GM12878 (cell line): ENCODE measurements around the gene RASGRP2. TPM values are rescaled to one million over a fixed set of nuclear protein-coding genes. Genes with fewer than 3 reads are reported as not detected.

ENCODE experiments used
- ATAC-seq: fragments of 200-7000 bp; cut with Tn5 transposase; 3 replicates; pipeline ENCODE4 v1.9.1; 2020; ENCODE audit warnings: mild to moderate bottlenecking, moderate library complexity
- BruUV-seq: library from RNA; stranded (reverse); fragments of 400-500 nt; replicated peaks from 2 replicates; lab custom pipeline; 2021; lab: Mats Ljungman, UMichigan
- CTCF ChIA-PET: fragments of 300-600 bp; sonication (Branson Sonifier 250); formaldehyde crosslinking; extraction: SDS; loops from one replicate; lab custom pipeline; 2021; ENCODE audit warnings: inconsistent platforms; lab: Yijun Ruan, JAX
- POLR2A ChIA-PET: fragments of 350-600 bp; formaldehyde crosslinking; extraction: SDS; loops from one replicate; lab custom pipeline; 2021; ENCODE audit warnings: inconsistent platforms; lab: Charles Lee
- RAD21 ChIA-PET: fragments of 300-600 bp; sonication (Branson Sonifier 250); formaldehyde crosslinking; loops from one replicate; lab custom pipeline; 2023; ENCODE audit warnings: antibody characterized with exemption; ENCODE audit not compliant: unreplicated experiment; lab: Charles Lee
- SMC1A ChIA-PET: fragments of 300-600 bp; sonication (Branson Sonifier 250); formaldehyde crosslinking; loops from one replicate; lab custom pipeline; 2023; ENCODE audit not compliant: unreplicated experiment, uncharacterized antibody; lab: Charles Lee
- DNase-seq: peaks from one replicate; pipeline ENCODE4 v3.0.0-alpha.2; 2011; ENCODE audit warnings: low read depth, low spot score
- FAIRE-seq: peaks from 3 replicates; lab custom pipeline; 2011; peaks lifted over from hg19 to GRCh38; lab: Jason Lieb, UNC
- H2AFZ ChIP-seq: 2 replicates; pipeline ENCODE4 v1.6.0; 2011; ENCODE audit warnings: low read depth, low read length, control low read depth; ENCODE audit not compliant: control insufficient read depth
- H3K27ac ChIP-seq: 2 replicates; pipeline ENCODE4 v1.5.1; 2011; ENCODE audit warnings: control low read depth; ENCODE audit not compliant: control insufficient read depth, insufficient read depth
- H3K27me3 ChIP-seq, 2 experiments: replicated peaks in 1 of 2; 2 replicates each; pipeline versions ENCODE4 v1.6.0 to v1.6.1; 2011; ENCODE audit warnings: low read length in 1 of 2; ENCODE audit not compliant: control insufficient read depth in 2 of 2, insufficient read depth in 2 of 2
- H3K36me3 ChIP-seq, 2 experiments: 2 replicates each; pipeline ENCODE4 v1.5.1; 2011; ENCODE audit warnings: low read length in 1 of 2; ENCODE audit not compliant: control insufficient read depth in 2 of 2, insufficient read depth in 2 of 2
- H3K4me1 ChIP-seq: 2 replicates; pipeline ENCODE4 v1.6.1; 2011; ENCODE audit warnings: mild to moderate bottlenecking, low read length, moderate library complexity, mixed read lengths; ENCODE audit not compliant: control insufficient read depth, insufficient read depth
- H3K4me2 ChIP-seq: 2 replicates; pipeline ENCODE4 v1.6.0; 2011; ENCODE audit warnings: control low read depth; ENCODE audit not compliant: control insufficient read depth, insufficient read depth
- H3K4me3 ChIP-seq: fragments of 200-600 bp; sonication (generic); 2 replicates; pipeline ENCODE4 v1.5.1; 2016
- H3K79me2 ChIP-seq: 2 replicates; pipeline ENCODE4 v1.6.0; 2011; ENCODE audit warnings: low read length; ENCODE audit not compliant: control insufficient read depth, insufficient read depth
- H3K9ac ChIP-seq: 2 replicates; pipeline ENCODE4 v1.8.0; 2011; ENCODE audit warnings: low read length, control low read depth, mixed read lengths; ENCODE audit not compliant: control insufficient read depth, insufficient read depth
- H3K9me3 ChIP-seq: replicated peaks from 3 replicates; pipeline ENCODE4 v1.5.1; 2011; ENCODE audit warnings: mild to moderate bottlenecking, low read length; ENCODE audit not compliant: control insufficient read depth, insufficient read depth
- H4K20me1 ChIP-seq: 2 replicates; pipeline ENCODE4 v1.6.0; 2011; ENCODE audit not compliant: control insufficient read depth, insufficient read depth
- BACH1 ChIP-seq: fragments of 450-650 bp; IDR thresholded peaks from 2 replicates; pipeline ENCODE4 v1.6.1; 2017; ENCODE audit warnings: mild to moderate bottlenecking, borderline replicate concordance
- BHLHE40 ChIP-seq, 2 experiments: fragments of 450-650 bp in 1 of 2; IDR thresholded peaks; 2 replicates each; pipeline ENCODE4 v1.6.1; 2011 to 2017; ENCODE audit warnings: low read depth in 2 of 2, borderline replicate concordance in 1 of 2, improper control_type of control experiment in 1 of 2, low read length in 1 of 2, mild to moderate bottlenecking in 1 of 2
- CREB1 ChIP-seq: IDR thresholded peaks from 2 replicates; pipeline ENCODE4 v1.6.1; 2012; ENCODE audit warnings: low read depth, mild to moderate bottlenecking, inconsistent platforms
- HCFC1 ChIP-seq: fragments of 150-350 bp; IDR thresholded peaks from 2 replicates; pipeline ENCODE4 v1.6.1; 2014; ENCODE audit warnings: low read length
- HDGF ChIP-seq: fragments of 450-650 bp; IDR thresholded peaks from 2 replicates; pipeline ENCODE4 v1.6.1; 2016; ENCODE audit warnings: antibody characterized with exemption
- MAX ChIP-seq: IDR thresholded peaks from 2 replicates; pipeline ENCODE4 v1.6.1; 2012; ENCODE audit warnings: low read depth, low read length, improper control_type of control experiment
- ZBTB33 ChIP-seq: fragments of 450-650 bp; IDR thresholded peaks from 2 replicates; pipeline ENCODE4 v1.6.1; 2017; ENCODE audit warnings: mild to moderate bottlenecking
- WGBS: methylation state at CpG from one replicate; pipeline ENCODE4 v1.1.6; 2016; ENCODE audit warnings: low lambda C conversion rate; ENCODE audit not compliant: insufficient replicate concordance, insufficient coverage; ENCODE audit errors: missing lambda C conversion rate; 5-methylcytosine and 5-hydroxymethylcytosine counted together
- in situ Hi-C: fragments of 300-500 bp; cut with MboI; formaldehyde crosslinking; loops from 9 replicates; pipeline ENCODE4 v1.14.3; 2018; ENCODE audit warnings: mixed read lengths
- intact Hi-C: fragments of 100-400 bp; cut with micrococcal nuclease; formaldehyde crosslinking; loops from one replicate; pipeline ENCODE4 v1.14.2; 2022; ENCODE audit not compliant: unreplicated experiment
- polyA plus RNA-seq, 11 experiments: library from polyadenylated mRNA; depleted of rRNA in 4 of 11; unstranded in 6 of 11; stranded (reverse) in 5 of 11; fragments of >200 nt; fragmentation: Nextera tagmentation in 4 of 11; fragmentation: Illumina TruSeq in 1 of 11; extraction: Ambion mirVana in 4 of 11; extraction: Trizol in 1 of 11; gene quantifications; 1 replicate in 1 of 11; 2 replicates in 10 of 11; pipeline versions ENCODE4 v1.2.1 to v1.2.3, GENCODE V29; 2011 to 2016; ENCODE audit warnings: inconsistent platforms in 2 of 11, missing spikeins in 2 of 11, low read depth in 1 of 11
- total RNA-seq, 4 experiments: library from RNA; depleted of rRNA in 3 of 4; stranded (reverse); fragments of >200 nt in 3 of 4; fragmentation: Illumina TruSeq in 1 of 4; extraction: Trizol in 1 of 4; gene quantifications; 2 replicates each; pipeline versions ENCODE4 v1.2.1 to v1.2.3, GENCODE V29; 2013 to 2021

RASGRP2 gene
- total and polyA plus RNA-seq, 10 of the 15 experiments (the other 5 are each of a cell fraction or from before 2014, with no cell fraction given) = 0.26 to 9.0 (median 5.4) TPM

- no peak for DNase-seq
- peaks cover 21% of the 10 kb centered on the region for H3K79me2 ChIP-seq
- no peak for FAIRE-seq
These were observed 22.9 kb upstream of the RASGRP2 start for GRCh38 chr11:64766881-64767280.

More at GRCh38 chr11:64766881-64767280, 22.9 kb upstream of the RASGRP2 start:
- Histone ChIP-seq H3K4me3 (no peak overlapping the region), H4K20me1 (peaks cover 28% of the 10 kb centered on the region), H3K36me3 (peaks cover 52 to 61% of the 10 kb centered on the region in 2 experiments), H3K4me1 (peaks cover 24% of the 10 kb centered on the region), H3K4me2 (no peak overlapping the region), H3K27me3 (no peaks in the 10 kb centered on the region), H2AFZ (no peak overlapping the region), H3K9me3 (no peaks in the 10 kb centered on the region), H3K9ac (no peak overlapping the region), H3K27ac (no peak overlapping the region)
- TF ChIP-seq BACH1 (no peak), CREB1 (no peak), BHLHE40 (IDR thresholded peaks at IDR 0.05; ENCODE audit: borderline replicate concordance in 1 of 2, low read depth in 2 of 2, low read length in 1 of 2) (no peak), HCFC1 (no peak), ZBTB33 (no peak), HDGF (no peak), MAX (no peak)
- in situ Hi-C loops = no loop called here
- intact Hi-C loops = loop anchor here (2.0 kb wide), 1 partner anchor 24 kb away; no protein-coding TSS in a partner anchor
- ChIA-PET POLR2A (no interaction called here), CTCF (interaction anchor here (1.9 kb wide), 2 partner anchors 19 to 20 kb away, joined by 4 to 6 read pairs; no protein-coding TSS in a partner anchor), RAD21 (no interaction called here), SMC1A (no interaction called here)
- no peak for ATAC-seq
- BruUV-seq = no TSS peak
- 98% methylated on average over 9 of the region's 11 CpGs for WGBS
